Cerebellar nuclear complex (tissue), 1 donor: ENCODE results near the gene ST3GAL4.
"Not testable (repeated sequence)": the region's sequence is repeated elsewhere in the genome, so short reads cannot be mapped to it uniquely, and the experiment has no call there.

ENCODE experiments used
- DNase-seq, 2 experiments: peaks; one replicate each; lab custom pipeline; 2025; lab: John Stamatoyannopoulos, UW

The ST3GAL4 gene

DNA sequence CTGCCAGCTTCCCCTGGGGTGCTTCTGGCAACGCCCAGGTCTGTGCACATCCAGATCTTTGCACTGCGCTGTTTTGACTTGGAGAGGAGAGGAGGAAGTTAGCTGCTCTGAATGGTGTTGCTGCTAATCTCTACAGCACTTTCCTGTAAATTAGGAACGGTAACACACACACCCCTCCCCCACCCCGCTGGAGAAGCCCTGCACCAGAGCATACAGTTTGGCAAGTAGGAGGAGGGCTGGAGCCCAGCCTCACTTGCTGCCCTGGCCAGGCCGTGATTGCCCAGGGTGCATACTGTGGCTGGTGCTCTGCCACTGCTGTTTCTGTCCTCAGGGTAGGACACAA is 31.2 kb downstream of the ST3GAL4 start:
- not testable (repeated sequence) for DNase-seq

DNA sequence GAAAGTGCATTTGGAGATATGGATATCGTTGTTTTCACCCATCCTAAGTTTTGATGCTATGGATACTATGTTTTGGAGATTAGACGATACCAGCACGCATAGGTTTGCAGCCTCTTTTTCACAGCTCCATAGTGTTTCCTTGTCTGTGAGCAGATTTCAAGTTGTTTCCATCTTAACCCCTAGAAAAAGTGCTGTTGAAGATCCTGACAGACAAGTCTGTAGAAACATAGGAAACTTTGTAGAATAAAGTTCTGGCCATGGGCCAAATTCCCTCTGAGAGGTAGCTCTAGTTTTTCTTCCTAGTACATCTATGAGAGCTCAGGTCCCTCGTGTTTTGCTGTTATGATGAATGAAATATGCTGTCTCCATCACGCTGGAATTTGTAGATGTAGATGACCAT is 32.4 kb downstream of the ST3GAL4 start:
- DNase-seq: no peak

DNA sequence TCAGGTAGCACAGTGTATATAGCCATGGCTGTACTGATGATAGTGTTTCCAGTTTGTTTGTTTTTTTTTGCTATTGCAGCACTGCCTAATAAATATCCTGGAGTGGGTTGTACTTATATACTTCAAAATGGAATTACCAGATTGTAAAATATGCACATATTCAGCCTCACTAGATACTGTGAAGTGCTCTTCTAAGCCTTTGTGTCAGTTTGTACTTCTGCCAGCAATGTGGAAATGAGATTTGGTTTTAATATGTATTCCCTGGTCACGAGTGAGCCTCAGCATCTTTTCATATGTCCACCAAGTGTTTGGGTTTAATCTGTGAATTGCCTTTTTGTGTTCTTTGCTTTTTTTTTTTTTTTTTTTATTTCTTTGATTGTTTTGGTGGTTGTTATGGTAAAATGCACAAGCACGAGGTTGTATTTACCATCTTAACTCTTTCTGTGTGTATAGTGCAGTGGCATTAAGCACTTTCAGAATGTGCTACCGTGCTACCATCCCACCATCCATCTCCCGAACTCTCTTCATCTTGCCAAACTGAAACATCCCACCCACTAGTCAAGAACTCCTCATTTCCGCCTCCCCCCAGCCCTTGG is 34.9 kb downstream of the ST3GAL4 start:
- no peak for DNase-seq

DNA sequence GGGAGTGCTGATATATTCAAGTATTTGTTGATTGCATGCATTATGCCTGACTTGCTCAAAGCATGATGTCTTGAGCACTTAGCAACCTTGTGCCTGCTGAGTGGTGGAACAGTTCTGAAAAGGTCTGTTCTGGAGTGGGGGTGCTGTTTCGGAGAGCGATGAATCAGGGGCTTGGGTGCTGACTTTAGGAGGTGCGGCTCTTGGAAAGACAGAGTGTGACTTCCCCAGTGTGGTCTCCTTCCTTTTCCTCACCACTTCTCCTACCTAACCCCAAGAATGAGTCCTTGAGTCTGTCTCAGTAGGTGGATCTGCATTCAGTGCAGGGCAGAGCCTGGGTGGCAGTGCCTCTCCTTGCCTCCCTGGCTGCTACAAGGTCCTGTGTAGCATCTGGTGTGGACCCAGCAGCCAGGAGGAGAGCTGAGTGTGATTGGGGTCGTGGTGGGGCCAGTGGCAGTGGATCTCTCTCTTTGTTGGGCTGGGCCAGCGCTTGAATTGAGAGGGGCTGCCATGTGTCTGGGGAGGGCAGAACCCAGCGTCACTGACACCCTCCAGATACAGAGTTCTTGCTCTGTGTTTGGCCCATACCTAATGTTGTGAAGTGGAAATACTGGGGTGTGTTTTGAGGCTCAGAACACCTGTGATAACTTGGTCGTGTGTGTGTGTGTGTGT is 35.9 kb downstream of the ST3GAL4 start:
- DNase-seq: no peak

DNA sequence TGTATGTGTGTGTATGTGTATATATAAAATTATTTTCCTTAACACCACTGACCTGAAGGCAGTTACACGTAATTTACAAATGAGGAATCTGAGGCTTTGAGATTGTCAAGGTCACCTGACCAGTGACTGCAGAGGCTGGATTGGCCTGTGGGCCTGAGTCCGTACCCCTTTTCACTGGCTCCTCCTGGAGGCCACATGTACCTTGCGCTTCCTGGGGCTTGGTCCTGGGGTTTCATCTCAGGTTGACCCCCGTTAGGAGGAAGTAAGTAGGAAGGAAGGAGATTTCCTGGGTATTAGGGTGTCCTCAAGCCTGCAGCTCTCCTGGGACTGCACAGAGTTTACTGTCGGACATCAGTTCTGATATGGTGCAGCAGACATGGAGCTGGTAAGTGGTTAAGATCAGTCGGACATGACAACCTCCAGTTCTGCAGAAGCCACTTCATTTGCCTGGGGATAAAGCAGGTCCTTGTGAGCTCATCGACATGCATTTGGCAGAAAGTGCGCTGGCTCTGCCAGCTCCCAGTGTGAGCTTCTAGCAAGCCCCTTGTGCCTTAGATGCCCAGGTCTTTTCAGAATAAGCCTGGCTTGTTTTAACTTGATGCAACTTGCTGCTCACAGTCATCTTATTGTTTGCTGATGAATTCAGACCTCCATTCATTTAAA is 36.6 kb downstream of the ST3GAL4 start:
- no peak for DNase-seq

DNA sequence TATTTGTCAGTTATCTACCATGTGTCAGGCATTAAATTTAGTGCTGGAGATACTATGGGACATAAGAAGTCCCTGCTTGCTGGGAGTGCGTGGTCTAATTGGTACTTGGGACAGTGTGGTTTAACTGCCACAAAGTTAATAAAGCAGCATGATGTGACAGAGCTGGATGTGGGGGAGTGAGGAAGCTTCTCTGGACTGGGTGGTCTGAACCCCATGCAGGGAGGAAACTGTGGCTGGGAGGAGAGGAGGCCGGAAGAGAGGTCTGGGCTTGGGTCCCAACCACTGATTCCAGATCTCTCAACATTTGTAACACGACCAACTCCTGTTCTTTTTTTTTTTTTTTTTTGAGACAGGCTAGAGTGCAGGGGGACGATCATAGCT is 37.1 kb downstream of the ST3GAL4 start:
- no peak for DNase-seq

DNA sequence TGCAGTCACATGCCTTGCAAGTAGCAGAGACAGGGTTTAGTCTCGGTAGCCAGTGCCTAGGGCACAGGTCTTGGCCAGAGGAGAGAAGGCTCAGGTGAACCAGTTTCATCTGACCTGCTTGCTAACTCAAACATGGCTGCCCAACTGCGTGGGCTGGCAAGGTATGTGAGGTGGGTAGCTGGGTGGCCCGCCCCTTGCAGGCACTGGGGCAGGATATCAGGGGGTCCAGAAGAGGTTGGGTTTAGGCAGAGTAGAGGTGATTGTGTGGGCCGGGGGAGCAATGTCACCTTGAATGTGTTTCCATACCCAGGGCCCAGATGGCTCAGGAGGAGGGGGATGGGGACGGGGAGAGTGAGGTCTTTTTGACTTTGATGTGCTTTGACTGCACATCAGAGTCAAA is 37.7 kb downstream of the ST3GAL4 start:
- no peak for DNase-seq

DNA sequence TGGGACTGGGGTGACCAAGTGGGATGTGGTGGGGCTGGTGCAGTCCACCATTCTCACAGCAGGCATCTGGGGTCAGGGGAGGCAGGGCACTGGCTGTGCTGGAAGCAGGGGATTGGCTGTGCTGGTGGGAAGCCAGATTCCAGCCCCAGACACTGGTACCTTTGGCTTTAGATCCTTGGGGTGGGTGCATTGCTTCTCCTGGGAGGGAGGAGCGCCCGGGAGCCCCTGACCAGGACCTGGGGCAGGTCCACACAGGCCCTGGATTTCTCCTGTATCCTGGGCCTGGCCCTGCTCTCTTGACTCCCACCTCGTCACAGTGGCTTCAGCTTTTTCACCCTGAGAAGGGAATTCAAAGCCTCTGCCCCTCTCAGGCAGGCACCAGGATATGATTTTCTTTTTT is 38.5 kb downstream of the ST3GAL4 start:
- no peak for DNase-seq

DNA sequence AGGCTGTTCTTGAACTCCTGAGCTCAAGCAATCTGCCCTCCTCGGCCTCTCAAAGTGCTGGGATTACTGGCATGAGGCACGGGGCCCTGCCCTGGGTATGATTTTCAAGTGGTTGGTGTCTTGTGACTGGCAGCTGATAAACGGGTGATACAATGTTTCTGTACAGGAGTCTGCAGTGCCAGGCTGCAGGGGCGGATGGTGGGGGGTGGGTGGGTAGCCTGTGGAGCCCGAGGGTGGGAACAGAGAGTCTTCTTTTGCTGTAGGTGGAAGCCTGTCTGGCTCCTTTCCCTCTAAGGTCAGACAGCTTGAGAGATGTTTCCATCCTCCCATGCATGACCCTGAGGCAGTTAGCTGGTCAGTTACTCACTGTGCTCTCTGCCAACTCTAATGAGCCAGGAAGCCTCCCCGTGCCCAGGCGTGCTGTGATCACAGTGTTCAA is 39.2 kb downstream of the ST3GAL4 start:
- not testable (repeated sequence) for DNase-seq

DNA sequence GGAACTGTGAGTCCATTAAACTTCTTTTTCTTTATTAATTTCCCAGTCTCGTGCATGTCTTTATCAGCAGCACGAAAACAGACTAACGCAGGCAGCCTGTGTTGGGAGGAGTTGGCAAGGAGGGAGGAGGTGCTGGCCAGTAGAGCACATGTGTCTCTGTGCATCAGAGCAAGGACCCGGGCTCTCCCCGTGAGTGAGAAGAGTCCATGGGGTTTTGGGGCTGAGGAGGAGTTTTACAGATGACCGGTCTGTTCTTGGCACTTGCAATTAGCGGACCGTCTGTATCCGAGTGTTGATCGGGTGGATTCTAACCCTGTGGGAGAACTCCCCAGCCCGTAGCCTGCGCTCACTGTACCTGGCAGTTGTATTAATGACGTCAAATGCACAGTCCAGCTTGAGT is 40.3 kb downstream of the ST3GAL4 start:
- DNase-seq: not testable (repeated sequence)

DNA sequence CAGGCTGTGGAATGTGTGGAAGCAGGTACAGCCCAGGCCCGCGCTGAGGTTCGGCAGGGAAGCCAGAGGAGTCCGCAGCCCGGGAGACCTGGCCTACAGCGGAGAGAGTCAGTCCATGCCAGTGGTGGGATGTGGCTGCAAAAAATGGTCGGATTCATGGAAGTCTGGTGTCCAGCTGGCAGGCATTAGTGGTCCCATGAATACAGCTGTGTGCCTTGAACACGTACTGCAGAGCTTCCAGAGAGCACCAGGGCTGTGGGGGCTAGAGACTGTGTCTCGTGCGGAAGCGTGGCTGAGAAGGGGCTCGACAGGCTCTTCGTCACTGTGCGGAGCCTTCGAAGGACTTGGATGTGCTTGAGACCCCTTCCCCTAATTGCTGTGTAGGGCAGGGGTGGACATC is 40.8 kb downstream of the ST3GAL4 start:
- DNase-seq: not testable (repeated sequence)

DNA sequence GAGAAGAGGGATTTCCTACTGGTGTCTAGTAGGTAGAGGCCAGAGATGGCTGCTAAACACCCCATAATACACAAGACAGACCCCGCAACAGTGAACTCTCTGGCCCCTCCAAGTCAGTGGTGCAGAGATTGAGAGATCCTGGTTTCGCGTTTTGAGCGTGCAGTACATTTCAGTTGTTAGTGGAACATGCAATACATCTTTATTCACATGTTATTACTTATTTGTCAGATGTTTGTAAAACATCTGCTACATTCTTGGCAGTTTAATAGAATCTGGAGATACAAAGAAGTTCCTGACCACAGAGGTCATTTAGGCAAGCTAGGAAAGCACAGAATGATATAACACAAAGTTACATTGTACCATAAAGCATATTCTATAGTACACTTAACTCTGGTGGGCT is 41.5 kb downstream of the ST3GAL4 start:
- no peak for DNase-seq

DNA sequence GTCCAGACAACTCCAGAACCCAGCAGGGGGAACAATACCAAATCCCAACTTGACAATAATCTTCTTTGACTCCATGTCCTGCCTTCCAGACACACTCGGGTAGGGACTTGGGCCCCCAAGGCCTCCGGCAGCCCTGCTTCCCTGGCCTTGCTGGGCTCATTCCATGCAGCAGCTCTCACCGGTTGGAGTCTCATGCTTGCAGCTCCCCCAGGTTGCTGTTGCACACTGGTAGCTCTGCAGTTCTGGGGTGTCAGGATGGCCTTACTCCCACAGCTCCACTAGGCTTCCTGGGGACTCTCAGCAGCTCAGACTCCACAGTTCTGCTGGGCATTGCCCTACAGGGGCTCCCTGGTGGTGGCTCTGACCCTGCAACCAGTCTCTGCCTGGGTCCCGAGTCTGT is 42.8 kb downstream of the ST3GAL4 start:
- DNase-seq: no peak

DNA sequence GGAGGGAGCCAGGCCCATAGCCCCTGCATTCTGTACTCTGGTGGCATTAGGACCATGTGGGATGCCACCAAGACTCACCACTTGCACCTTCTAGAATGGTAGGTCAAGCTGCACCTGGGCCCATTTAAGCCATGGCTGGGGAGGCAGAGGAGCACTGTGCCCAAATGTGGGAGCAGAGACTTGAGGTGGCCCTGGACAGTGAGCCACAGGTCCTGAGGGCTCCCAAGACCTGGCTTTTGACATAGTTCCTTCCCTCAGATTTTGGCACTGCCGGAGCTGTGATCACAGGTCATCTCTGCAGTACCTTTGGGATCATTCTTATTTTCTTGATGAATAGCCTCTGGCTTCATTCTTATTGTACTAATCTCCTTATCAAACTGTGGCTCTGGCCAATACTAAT is 43.2 kb downstream of the ST3GAL4 start:
- no peak for DNase-seq

DNA sequence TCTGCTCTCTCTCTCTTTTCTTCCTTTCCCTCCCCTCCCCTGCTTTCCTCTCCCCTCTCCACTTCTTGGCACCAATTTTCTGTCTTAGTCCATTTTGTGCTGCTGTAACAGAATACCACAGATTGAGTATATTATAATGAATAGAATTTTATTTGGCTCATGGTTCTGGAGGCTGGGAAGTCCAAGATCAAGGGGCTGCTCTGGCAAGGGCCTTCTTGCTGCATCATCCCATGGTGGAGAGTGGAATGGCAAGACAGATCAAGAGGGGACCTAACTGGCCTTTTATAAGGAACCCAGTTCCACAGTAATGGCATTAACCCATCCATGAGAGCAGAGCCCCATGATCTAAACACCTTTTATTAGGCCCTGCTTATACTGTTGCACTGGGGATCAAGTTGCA is 44.5 kb downstream of the ST3GAL4 start:
- DNase-seq: no peak

DNA sequence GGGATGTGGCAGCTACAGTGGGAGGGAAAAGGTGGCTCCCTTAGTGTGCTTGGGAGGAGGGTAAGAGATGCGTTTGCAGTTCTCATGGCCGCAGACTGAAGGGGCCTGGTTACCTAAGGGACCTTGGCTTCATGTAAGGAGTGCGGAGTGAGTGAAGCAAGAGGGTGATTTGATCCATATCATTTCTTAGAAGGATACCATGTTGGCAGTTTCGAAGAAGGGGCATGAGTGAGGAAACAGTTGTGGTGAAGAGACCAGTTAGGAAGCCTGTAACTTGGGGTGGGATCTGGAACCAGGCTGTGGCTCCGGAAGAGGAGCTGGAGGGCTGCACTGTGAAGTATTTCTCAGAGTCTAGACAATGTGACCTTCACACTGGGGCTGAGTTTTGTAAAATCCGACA is 45.0 kb downstream of the ST3GAL4 start:
- no peak for DNase-seq

DNA sequence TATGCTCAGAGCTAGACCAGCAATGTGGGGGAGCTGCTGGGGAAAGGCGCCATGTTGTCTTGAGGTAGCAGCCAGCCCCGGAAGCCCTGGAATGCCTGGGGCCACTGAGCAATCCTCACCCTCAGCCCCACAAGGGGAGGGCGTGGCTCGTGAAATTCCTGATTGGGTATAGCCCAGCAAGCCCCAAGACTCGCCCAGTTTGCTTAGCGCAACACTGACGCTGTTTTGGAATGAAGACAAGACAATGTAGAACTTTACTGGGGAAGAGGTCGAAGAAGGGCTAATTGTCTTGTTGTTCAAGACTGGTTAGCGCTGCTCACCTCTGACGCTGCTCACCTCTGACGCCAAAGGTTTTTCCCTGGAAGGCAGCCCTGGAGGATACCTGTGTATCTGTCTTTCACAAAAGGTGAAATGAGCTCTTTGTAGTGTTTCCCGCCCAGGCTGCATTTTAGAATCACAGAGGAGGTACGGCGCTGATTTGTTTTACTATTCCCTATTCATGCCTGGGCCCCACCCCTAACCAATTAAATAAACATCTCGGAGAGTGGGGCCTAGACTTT is 47.6 kb downstream of the ST3GAL4 start:
- no peak for DNase-seq

DNA sequence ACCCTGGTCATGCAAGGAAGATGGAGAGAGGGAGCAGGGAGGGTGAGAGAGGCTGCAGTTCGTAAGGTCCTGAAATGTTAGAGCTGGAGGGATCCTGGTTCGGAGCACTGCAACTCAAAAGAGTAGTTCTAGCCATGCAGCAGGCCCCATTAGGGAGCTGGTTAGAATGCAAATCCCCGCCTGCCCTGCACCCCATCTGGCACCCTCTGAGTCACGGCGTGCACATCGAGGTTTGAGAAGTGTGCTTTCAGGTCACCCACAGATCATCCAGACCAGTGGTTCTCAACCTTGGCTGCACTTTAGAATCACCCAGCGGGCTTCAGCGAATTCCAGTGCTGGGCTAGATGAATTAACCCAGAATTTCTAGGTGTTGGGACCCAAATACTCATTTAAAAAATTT is 48.2 kb downstream of the ST3GAL4 start:
- no peak for DNase-seq

DNA sequence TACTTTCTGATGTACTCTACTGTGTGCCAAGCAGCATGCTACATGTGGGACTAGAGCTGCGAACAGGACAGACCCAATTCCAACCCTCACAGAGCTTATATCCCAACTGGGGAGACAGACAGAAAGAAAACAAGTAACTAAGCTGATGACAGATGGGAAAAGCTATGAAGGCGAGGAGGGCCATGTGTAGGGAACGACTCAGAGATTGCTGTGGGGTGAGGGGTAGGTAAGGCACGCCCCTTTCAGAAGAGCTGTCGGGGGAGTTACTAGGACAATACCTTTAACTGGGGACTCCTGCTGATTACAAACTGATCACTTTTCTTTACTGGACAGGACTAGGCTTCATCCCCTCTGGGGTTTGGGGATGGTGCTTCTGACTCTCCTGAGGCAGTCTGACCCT is 48.9 kb downstream of the ST3GAL4 start:
- no peak for DNase-seq

DNA sequence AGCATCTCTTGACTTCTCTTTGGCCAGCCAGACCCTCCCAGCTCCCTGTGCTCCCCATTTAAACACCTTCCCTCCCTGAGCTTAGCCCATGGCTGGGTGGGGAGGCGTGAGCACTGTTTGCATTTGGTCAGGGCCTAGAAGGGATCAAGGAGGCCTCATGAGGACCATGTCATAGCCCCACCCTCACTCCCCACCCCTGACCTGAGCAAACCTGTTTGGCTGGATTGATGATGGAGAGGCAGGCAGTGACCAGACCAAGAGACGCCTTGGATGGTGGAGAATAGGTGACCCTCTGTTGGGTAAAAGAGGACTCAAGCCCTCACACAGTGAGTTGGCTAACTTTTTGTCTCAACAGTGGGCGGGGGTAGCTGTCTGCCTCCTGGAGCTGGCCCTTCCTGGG is 49.9 kb downstream of the ST3GAL4 start:
- DNase-seq: no peak

DNA sequence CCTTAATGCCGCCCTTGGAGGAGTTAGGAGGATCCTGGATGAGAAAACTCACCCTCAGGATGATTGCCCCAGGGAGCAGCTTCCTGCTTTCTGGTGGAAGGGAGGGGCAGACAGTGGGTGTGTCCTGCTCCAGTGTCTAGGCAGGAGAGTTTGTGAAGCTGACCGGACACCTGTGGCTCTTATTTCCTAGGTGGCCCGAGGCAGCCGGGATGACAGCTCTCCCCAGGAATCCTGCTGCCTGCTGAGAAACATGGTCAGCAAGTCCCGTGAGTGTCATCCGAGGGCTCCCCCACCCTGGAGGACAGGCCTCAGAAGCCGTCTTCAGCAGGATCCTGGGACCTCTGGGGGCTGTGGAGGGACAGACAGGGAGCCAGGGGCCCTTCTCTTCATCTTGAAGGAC is 50.4 kb downstream of the ST3GAL4 start:
- no peak for DNase-seq

DNA sequence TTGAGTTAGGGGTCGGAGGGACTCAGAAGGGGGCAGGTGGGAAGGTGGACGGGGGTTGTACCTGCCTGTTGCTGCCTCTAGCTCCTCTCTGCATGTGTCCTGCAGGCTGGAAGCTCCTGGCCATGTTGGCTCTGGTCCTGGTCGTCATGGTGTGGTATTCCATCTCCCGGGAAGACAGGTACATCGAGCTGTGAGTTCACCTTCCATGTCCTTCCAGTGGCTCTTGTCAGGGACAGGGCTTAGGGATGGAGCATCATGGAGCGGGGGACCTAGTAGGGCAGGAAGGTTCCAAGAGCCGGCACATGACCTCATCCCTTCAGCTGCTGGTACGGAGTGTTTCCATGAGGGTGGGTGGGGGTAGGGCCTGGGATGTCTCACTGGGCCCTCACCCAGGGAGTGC is 50.9 kb downstream of the ST3GAL4 start:
- DNase-seq: no peak

DNA sequence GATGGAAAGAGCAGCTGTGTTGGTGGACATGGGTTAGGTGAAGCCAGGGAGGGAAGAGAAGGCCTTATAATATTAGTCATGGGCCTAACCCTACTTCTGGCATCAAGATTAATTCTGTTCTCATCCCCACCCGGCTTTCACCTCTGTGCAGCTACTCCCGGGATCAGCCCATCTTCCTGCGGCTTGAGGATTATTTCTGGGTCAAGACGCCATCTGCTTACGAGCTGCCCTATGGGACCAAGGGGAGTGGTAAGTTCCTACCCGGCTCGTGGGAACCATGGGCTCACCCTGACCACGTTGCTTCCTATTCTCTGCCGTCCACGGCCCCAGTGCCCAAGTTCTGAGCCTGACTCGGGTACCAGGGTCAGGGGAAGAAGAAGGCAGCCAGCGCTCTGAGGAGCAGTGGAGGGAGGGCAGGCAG is 51.6 kb downstream of the ST3GAL4 start:
- DNase-seq: no peak
